C1 segment of cervical spinal cord (tissue), 14 donors: ENCODE data around the gene WWC1.
A peak's percentile ranks its signal among the peaks of the same experiment; 100 is the strongest.

ENCODE experiments used
- DNase-seq, 14 donors: peaks; one replicate each; lab custom pipeline; 2025; lab: John Stamatoyannopoulos, UW

The WWC1 gene

GRCh38 chr5:168291342-168291963 is at the start of gene WWC1:
Gene WWC1, plus strand, starts transcription at chr5:168291645. Its CDS starts 508 bp downstream, at chr5:168292153.
- DNase-seq = peak in 5 of 14 donors; percentile 14 to 64 (median 27)

GRCh38 chr5:168244838-168245559 is 46.4 kb upstream of the WWC1 start:
- no peak for DNase-seq

- DNase-seq = no peak
Observed at GRCh38 chr5:168249923-168250322, 41.5 kb upstream of the WWC1 start.

- DNase-seq = no peak
Observed at GRCh38 chr5:168251259-168251658, 40.2 kb upstream of the WWC1 start.

GRCh38 chr5:168254013-168254693 is 37.3 kb upstream of the WWC1 start:
- DNase-seq = no peak

- DNase-seq = no peak
Observed at GRCh38 chr5:168260353-168261226, 30.9 kb upstream of the WWC1 start.

GRCh38 chr5:168261227-168261571 is 30.2 kb upstream of the WWC1 start:
- DNase-seq = no peak

- no peak for DNase-seq
Observed at GRCh38 chr5:168262042-168262743, 29.3 kb upstream of the WWC1 start.

- DNase-seq = no peak
Observed at GRCh38 chr5:168263121-168263520, 28.3 kb upstream of the WWC1 start.

GRCh38 chr5:168266016-168266415 is 25.4 kb upstream of the WWC1 start:
- DNase-seq = no peak

- DNase-seq = peak; percentile 6 to 82 (median 70)
Observed at GRCh38 chr5:168268949-168269936, 22.2 kb upstream of the WWC1 start.

- no peak for DNase-seq
Observed at GRCh38 chr5:168269937-168270330, 21.5 kb upstream of the WWC1 start.

- DNase-seq = no peak
Observed at GRCh38 chr5:168270476-168270875, 21.0 kb upstream of the WWC1 start.

GRCh38 chr5:168273056-168273980 is 18.1 kb upstream of the WWC1 start:
- no peak for DNase-seq

GRCh38 chr5:168274406-168274805 is 17.0 kb upstream of the WWC1 start:
- DNase-seq = no peak

- no peak for DNase-seq
Observed at GRCh38 chr5:168275940-168276339, 15.5 kb upstream of the WWC1 start.

GRCh38 chr5:168282120-168282519 is 9.3 kb upstream of the WWC1 start:
- DNase-seq = no peak

GRCh38 chr5:168284809-168285208 is 6.6 kb upstream of the WWC1 start:
- no peak for DNase-seq

- DNase-seq = no peak
Observed at GRCh38 chr5:168285696-168286095, 5.7 kb upstream of the WWC1 start.
